Trophoblast cell (in vitro differentiated cells and primary cell): ENCODE measurements around the gene RNASEL.

Source experiments
- DNase-seq, 2 donors: peaks; one replicate each; pipeline ENCODE4 v3.0.0-alpha.2; 2016
- H2AFZ ChIP-seq: 2 replicates; pipeline ENCODE4 v1.6.1; 2013; ENCODE audit warnings: low read length, moderate library complexity, mild to moderate bottlenecking; ENCODE audit not compliant: insufficient read depth, poor library complexity
- H2AK5ac ChIP-seq: 2 replicates; pipeline ENCODE4 v1.6.1; 2013; ENCODE audit warnings: mild to moderate bottlenecking, low read length
- H2BK120ac ChIP-seq: 2 replicates; pipeline ENCODE4 v1.6.1; 2013; ENCODE audit warnings: low read length, mild to moderate bottlenecking, moderate library complexity; ENCODE audit not compliant: insufficient read depth, poor library complexity
- H2BK12ac ChIP-seq: 2 replicates; pipeline ENCODE4 v1.6.1; 2013; ENCODE audit warnings: mild to moderate bottlenecking, low read length, moderate library complexity
- H2BK5ac ChIP-seq: 2 replicates; pipeline ENCODE4 v1.6.1; 2013; ENCODE audit warnings: low read length, low read depth, moderate library complexity, mild to moderate bottlenecking; ENCODE audit not compliant: poor library complexity
- H3K14ac ChIP-seq: 2 replicates; pipeline ENCODE4 v1.6.1; 2013; ENCODE audit warnings: mild to moderate bottlenecking, low read length
- H3K18ac ChIP-seq: 2 replicates; pipeline ENCODE4 v1.6.1; 2013; ENCODE audit warnings: mild to moderate bottlenecking, low read length
- H3K23ac ChIP-seq: 2 replicates; pipeline ENCODE4 v1.6.1; 2013; ENCODE audit warnings: low read length
- H3K27ac ChIP-seq: 2 replicates; pipeline ENCODE4 v1.5.1; 2013; ENCODE audit warnings: low read depth, mild to moderate bottlenecking, inconsistent platforms, low read length, moderate library complexity
- H3K27me3 ChIP-seq: 2 replicates; pipeline ENCODE4 v1.6.1; 2013; ENCODE audit warnings: inconsistent platforms, mild to moderate bottlenecking, low read length, moderate library complexity; ENCODE audit not compliant: insufficient read depth
- H3K36me3 ChIP-seq, 2 experiments: 1 replicate in 1 of 2; 2 replicates in 1 of 2; pipeline ENCODE4 v1.6.1; 2013; ENCODE audit warnings: low read length in 2 of 2, mild to moderate bottlenecking in 2 of 2, moderate library complexity in 1 of 2; ENCODE audit not compliant: insufficient read depth in 2 of 2, control insufficient read depth in 1 of 2
- H3K4ac ChIP-seq: 2 replicates; pipeline ENCODE4 v1.6.1; 2013; ENCODE audit warnings: low read depth, mild to moderate bottlenecking, low read length, moderate library complexity
- H3K4me1 ChIP-seq, 2 experiments: 1 replicate in 1 of 2; 2 replicates in 1 of 2; pipeline ENCODE4 v1.6.1; 2013; ENCODE audit warnings: low read length in 2 of 2, mild to moderate bottlenecking in 2 of 2, moderate library complexity in 1 of 2; ENCODE audit not compliant: insufficient read depth in 2 of 2, control insufficient read depth in 1 of 2
- H3K4me2 ChIP-seq: 2 replicates; pipeline ENCODE4 v1.6.1; 2013; ENCODE audit warnings: inconsistent platforms, mild to moderate bottlenecking, low read length, moderate library complexity
- H3K4me3 ChIP-seq: 2 replicates; pipeline ENCODE4 v1.5.1; 2013; ENCODE audit warnings: mild to moderate bottlenecking, low read depth, low read length, inconsistent platforms
- H3K79me1 ChIP-seq: one replicate; pipeline ENCODE4 v1.6.1; 2013; ENCODE audit warnings: low read length
- H3K79me2 ChIP-seq: 2 replicates; pipeline ENCODE4 v1.6.1; 2013; ENCODE audit warnings: low read length, mild to moderate bottlenecking; ENCODE audit not compliant: control insufficient read depth, insufficient read depth, poor library complexity
- H3K9ac ChIP-seq: 2 replicates; pipeline ENCODE4 v1.6.1; 2013; ENCODE audit warnings: mild to moderate bottlenecking, low read length
- H3K9me3 ChIP-seq: 2 replicates; pipeline ENCODE4 v1.6.1; 2013; ENCODE audit warnings: low read depth, mild to moderate bottlenecking, control low read depth, inconsistent platforms, low read length; ENCODE audit not compliant: insufficient read depth
- H4K12ac ChIP-seq: 2 replicates; pipeline ENCODE4 v1.6.1; 2013; ENCODE audit warnings: low read depth, mild to moderate bottlenecking, low read length, moderate library complexity
- H4K8ac ChIP-seq: 2 replicates; pipeline ENCODE4 v1.6.1; 2013; ENCODE audit warnings: low read depth, mild to moderate bottlenecking, low read length, moderate library complexity
- H4K91ac ChIP-seq: one replicate; pipeline ENCODE4 v1.6.1; 2013; ENCODE audit warnings: low read depth, mild to moderate bottlenecking, low read length, moderate library complexity
- WGBS: extraction: QIAGEN DNeasy Blood & Tissue Kit; methylation state at CpG from one replicate; pipeline ENCODE4 v1.1.7; 2013; ENCODE audit warnings: missing lambda C conversion rate; ENCODE audit not compliant: insufficient read length, insufficient coverage; ENCODE audit errors: extremely low coverage; 5-methylcytosine and 5-hydroxymethylcytosine counted together

RNASEL gene

GRCh38 chr1:182625024-182625423 lies 36.0 kb upstream of the RNASEL start:
- no peak for DNase-seq
- Histone ChIP-seq H2BK120ac (peak overlapping the region; percentile 18), H2BK12ac (peak overlapping the region; percentile 70), H3K4me2 (no peak overlapping the region), H3K79me1 (peaks cover 18% of the 10 kb centered on the region), H3K14ac (no peak overlapping the region), H3K4me3 (no peak overlapping the region), H3K9ac (no peak overlapping the region), H4K8ac (no peak overlapping the region), H3K9me3 (no peaks in the 10 kb centered on the region), H3K79me2 (no peaks in the 10 kb centered on the region), H3K36me3 (no peaks in the 10 kb centered on the region), H2BK5ac (no peak overlapping the region), H2AFZ (no peak overlapping the region), H3K4ac (no peak overlapping the region), H3K27ac (peak overlapping the region; percentile 84), H3K23ac (no peak overlapping the region), H2AK5ac (no peak overlapping the region), H3K27me3 (no peaks in the 10 kb centered on the region), H4K91ac (peak overlapping the region; percentile 76), H4K12ac (no peak overlapping the region), H3K4me1 (peaks cover 12 to 13% of the 10 kb centered on the region in 2 experiments), H3K18ac (no peak overlapping the region)
- 100% methylated on average over 1 of the region's 3 CpGs for WGBS

DNA sequence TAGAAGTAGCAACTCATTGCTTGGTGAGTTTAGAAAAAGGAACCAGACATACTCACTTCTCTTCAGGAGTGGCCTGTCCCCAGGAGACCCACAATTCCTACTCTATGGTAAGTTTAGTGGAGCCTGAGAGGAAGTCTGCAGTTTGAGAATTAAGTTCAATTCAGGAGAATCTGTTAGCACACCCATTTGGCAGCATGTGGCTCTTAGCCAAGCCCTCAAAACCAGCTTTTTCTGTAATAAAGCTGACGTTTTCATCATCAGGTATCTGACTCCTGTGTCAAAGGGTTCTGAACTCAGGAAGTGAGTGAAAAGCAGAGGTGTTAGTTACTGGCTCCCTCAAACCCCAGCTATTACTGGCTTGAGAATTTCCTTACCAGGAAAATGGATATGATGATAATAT lies 35.5 kb upstream of the RNASEL start:
- peak overlapping the region; percentile 26 for H3K27ac ChIP-seq
- H2BK5ac ChIP-seq: peak overlapping the region; percentile 67
- H3K4me3 ChIP-seq: no peak overlapping the region
- no peaks in the 10 kb centered on the region for H3K36me3 ChIP-seq
- H2BK120ac ChIP-seq: peak overlapping the region; percentile 59
- no peak overlapping the region for H3K4ac ChIP-seq
- H3K14ac ChIP-seq: no peak overlapping the region
- DNase-seq: no peak
- H4K8ac ChIP-seq: no peak overlapping the region
- peaks cover 15% of the 10 kb centered on the region for H3K79me1 ChIP-seq
- H3K4me1 ChIP-seq: peaks cover 10% of the 10 kb centered on the region in 2 experiments
- peak overlapping the region; percentile 32 for H4K91ac ChIP-seq
- H3K79me2 ChIP-seq: no peaks in the 10 kb centered on the region
- H3K27me3 ChIP-seq: no peaks in the 10 kb centered on the region
- no peak overlapping the region for H3K9ac ChIP-seq
- no peak overlapping the region for H4K12ac ChIP-seq
- H2AK5ac ChIP-seq: peak overlapping the region; percentile 78
- no CpG with 5 or more reads among the region's 1 CpG for WGBS
- H3K18ac ChIP-seq: no peak overlapping the region
- no peak overlapping the region for H3K4me2 ChIP-seq
- H3K23ac ChIP-seq: no peak overlapping the region
- peak overlapping the region; percentile 75 for H2BK12ac ChIP-seq
- no peak overlapping the region for H2AFZ ChIP-seq
- no peaks in the 10 kb centered on the region for H3K9me3 ChIP-seq

DNA sequence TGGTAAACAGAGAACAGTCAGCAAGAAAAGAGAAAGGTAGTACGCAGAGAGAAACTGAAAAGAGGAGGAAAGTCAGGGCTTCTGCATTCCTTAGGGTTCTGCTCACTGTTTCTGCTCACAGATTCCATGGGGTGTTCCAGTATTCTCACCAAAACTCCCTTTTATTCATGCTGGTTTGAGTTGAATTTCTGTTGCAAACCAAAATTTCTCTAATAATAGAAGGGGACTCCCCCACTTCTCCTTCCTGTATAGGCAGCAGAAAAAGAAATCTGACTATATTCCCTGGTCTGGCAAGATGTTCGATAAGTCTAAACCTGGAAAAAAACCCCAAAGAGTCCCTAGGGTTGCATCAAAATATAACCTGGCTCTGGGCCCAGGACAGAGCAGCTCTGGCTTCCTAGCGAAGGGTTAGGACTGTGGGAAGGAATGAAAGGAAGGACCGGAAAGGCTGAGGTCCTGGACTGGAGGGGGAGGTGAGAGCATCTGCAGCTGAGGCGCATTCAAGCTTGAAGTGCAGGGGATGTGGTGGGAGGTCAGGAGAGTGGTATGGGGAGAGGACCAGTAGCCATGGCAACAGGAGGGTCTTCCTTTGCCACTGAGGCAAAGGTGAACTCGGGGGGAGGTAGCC lies 34.0 kb upstream of the RNASEL start:
- Histone ChIP-seq H4K12ac (no peak overlapping the region), H3K27me3 (no peaks in the 10 kb centered on the region)
- no CpG with 5 or more reads among the region's 6 CpGs for WGBS

GRCh38 chr1:182621906-182622305 lies 32.9 kb upstream of the RNASEL start:
- peak overlapping the region; percentile 52 for H2BK12ac ChIP-seq
- no peak overlapping the region for H2BK5ac ChIP-seq
- H3K27me3 ChIP-seq: no peaks in the 10 kb centered on the region
- no peak overlapping the region for H2AFZ ChIP-seq
- H2BK120ac ChIP-seq: peak overlapping the region; percentile 20
- H3K23ac ChIP-seq: no peak overlapping the region
- H3K4me3 ChIP-seq: no peak overlapping the region
- no peaks in the 10 kb centered on the region for H3K9me3 ChIP-seq
- H3K36me3 ChIP-seq: no peaks in the 10 kb centered on the region
- no peak for DNase-seq
- no peak overlapping the region for H4K8ac ChIP-seq
- peaks cover 18% of the 10 kb centered on the region for H3K79me1 ChIP-seq
- H3K4me2 ChIP-seq: no peak overlapping the region
- H3K4me1 ChIP-seq: peaks cover 17 to 20% of the 10 kb centered on the region in 2 experiments
- no peak overlapping the region for H3K9ac ChIP-seq
- no peak overlapping the region for H3K4ac ChIP-seq
- H4K91ac ChIP-seq: no peak overlapping the region
- no peak overlapping the region for H3K18ac ChIP-seq
- no CpG with 5 or more reads among the region's 2 CpGs for WGBS
- H3K14ac ChIP-seq: no peak overlapping the region
- no peak overlapping the region for H4K12ac ChIP-seq
- H3K27ac ChIP-seq: no peak overlapping the region
- no peak overlapping the region for H2AK5ac ChIP-seq
- H3K79me2 ChIP-seq: no peaks in the 10 kb centered on the region

More for the DNA sequence above, 34.0 kb upstream of the RNASEL start:
- Histone ChIP-seq H3K36me3 (no peaks in the 10 kb centered on the region), H4K91ac (peak overlapping the region; percentile 88), H3K79me2 (no peaks in the 10 kb centered on the region), H2BK120ac (peak overlapping the region; percentile 21), H3K23ac (no peak overlapping the region), H2AK5ac (peak overlapping the region; percentile 96), H2BK12ac (peak overlapping the region; percentile 72), H3K14ac (peak overlapping the region; percentile 69), H3K18ac (no peak overlapping the region), H2BK5ac (peak overlapping the region; percentile 60), H3K4me1 (peaks cover 12 to 13% of the 10 kb centered on the region in 2 experiments), H3K9me3 (no peaks in the 10 kb centered on the region), H3K9ac (no peak overlapping the region), H2AFZ (peak overlapping the region; percentile 59), H3K4me3 (no peak overlapping the region), H3K27ac (no peak overlapping the region), H4K8ac (peak overlapping the region; percentile 31), H3K79me1 (peaks cover 19% of the 10 kb centered on the region), H3K4me2 (no peak overlapping the region), H3K4ac (peak overlapping the region; percentile 70)
- DNase-seq: no peak
